Natural killer cell (primary cell): Measurements from ENCODE around the gene HPRT1. TPM values are rescaled to one million over a fixed set of nuclear protein-coding genes. Genes with fewer than 3 reads are reported as not detected.

ENCODE experiments used
- ATAC-seq, 3 donors: fragments of 150-1000 bp in 2 of 3; fragments of 200-7000 bp in 1 of 3; cut with Tn5 transposase; 1 replicate in 1 of 3; 2 replicates in 2 of 3; pipeline ENCODE4 v1.10.0; 2021; ENCODE audit warnings: mild to moderate bottlenecking in 2 of 3, moderate library complexity in 2 of 3
- DNase-seq, 2 donors: peaks; one replicate each; pipeline versions ENCODE4 v3.0.0 to v3.0.0-alpha.2; 2013 to 2021; ENCODE audit warnings: mixed read lengths in 1 of 2
- H3K27ac ChIP-seq: one replicate; pipeline ENCODE4 v1.5.1; 2013; ENCODE audit warnings: mild to moderate bottlenecking, low read length
- H3K27me3 ChIP-seq: one replicate; pipeline ENCODE4 v1.6.1; 2013; ENCODE audit warnings: low read length; ENCODE audit not compliant: control insufficient read depth, insufficient read depth
- H3K36me3 ChIP-seq: one replicate; pipeline ENCODE4 v1.6.1; 2013; ENCODE audit warnings: low read length; ENCODE audit not compliant: control insufficient read depth, insufficient read depth
- H3K4me1 ChIP-seq: one replicate; pipeline ENCODE4 v1.6.1; 2013; ENCODE audit warnings: low read length; ENCODE audit not compliant: control insufficient read depth, insufficient read depth
- H3K4me3 ChIP-seq: one replicate; pipeline ENCODE4 v1.5.1; 2013; ENCODE audit warnings: low read length
- H3K9me3 ChIP-seq: one replicate; pipeline ENCODE4 v1.6.1; 2013; ENCODE audit warnings: low read length; ENCODE audit not compliant: control insufficient read depth, insufficient read depth
- H3K27ac Mint-ChIP-seq, 2 donors: one replicate each; pipeline ENCODE4 v1.8.0; 2022; ENCODE audit warnings: mild to moderate bottlenecking in 2 of 2, mixed read lengths in 2 of 2, moderate library complexity in 1 of 2
- H3K27me3 Mint-ChIP-seq, 2 donors: one replicate each; pipeline ENCODE4 v1.8.0; 2022; ENCODE audit warnings: low read depth in 2 of 2, mixed read lengths in 2 of 2
- H3K36me3 Mint-ChIP-seq: one replicate; pipeline ENCODE4 v1.8.0; 2022; ENCODE audit warnings: mixed read lengths
- H3K4me1 Mint-ChIP-seq, 2 donors: one replicate each; pipeline ENCODE4 v1.8.0; 2022; ENCODE audit warnings: mixed read lengths in 2 of 2
- H3K4me3 Mint-ChIP-seq: one replicate; pipeline ENCODE4 v1.8.0; 2022; ENCODE audit warnings: mild to moderate bottlenecking, moderate library complexity, mixed read lengths
- H3K9me3 Mint-ChIP-seq, 2 donors: one replicate each; pipeline ENCODE4 v1.8.0; 2022; ENCODE audit warnings: mixed read lengths in 2 of 2
- CTCF ChIP-seq: fragments of 200-600 bp; IDR thresholded peaks from one replicate; pipeline ENCODE4 v1.8.0; 2022; ENCODE audit warnings: antibody characterized with exemption
- WGBS: methylation state at CpG from one replicate; pipeline ENCODE4 v1.1.7; 2013; ENCODE audit warnings: missing lambda C conversion rate; ENCODE audit not compliant: insufficient coverage; 5-methylcytosine and 5-hydroxymethylcytosine counted together
- intact Hi-C: fragments of 100-400 bp; cut with micrococcal nuclease; formaldehyde crosslinking; loops from one replicate; pipeline ENCODE4 v1.14.2; 2022
- total RNA-seq, 4 donors: library from RNA; stranded (reverse); fragments of 120-200 nt in 1 of 4; gene quantifications; one replicate each; pipeline versions ENCODE4 v1.2.3 to v1.2.4, GENCODE V29; 2013 to 2022

HPRT1 gene
- total RNA-seq, 3 donors from 2014 or later (not counting 1 experiment from before 2014, with no cell fraction given): 15.1 to 17.8 (median 17.7) TPM

- Mint-ChIP-seq H3K4me1 (no peaks in the 10 kb centered on the region), H3K9me3 (no peaks in the 10 kb centered on the region), H3K36me3 (no peaks in the 10 kb centered on the region), H3K4me3 (no peak overlapping the region), H3K27ac (no peak overlapping the region), H3K27me3 (no peaks in the 10 kb centered on the region)
- no peak for DNase-seq
- intact Hi-C loops: no loop called here
- no peaks in the 10 kb centered on the region for H3K4me1 ChIP-seq
- H3K9me3 ChIP-seq: no peaks in the 10 kb centered on the region
- no peaks in the 10 kb centered on the region for H3K36me3 ChIP-seq
- no peak overlapping the region for H3K4me3 ChIP-seq
- H3K27me3 ChIP-seq: no peaks in the 10 kb centered on the region
- ATAC-seq: no peak
- no peak overlapping the region for H3K27ac ChIP-seq
- TF ChIP-seq CTCF: no peak
Observed at GRCh38 chrX:134502686-134503085, 42.7 kb downstream of the HPRT1 start.

GRCh38 chrX:134512566-134512965 lies 52.6 kb downstream of the HPRT1 start:
- Histone ChIP-seq H3K4me3 (no peak overlapping the region), H3K36me3 (no peaks in the 10 kb centered on the region), H3K27ac (no peak overlapping the region), H3K27me3 (no peaks in the 10 kb centered on the region), H3K9me3 (no peaks in the 10 kb centered on the region), H3K4me1 (no peaks in the 10 kb centered on the region)
- intact Hi-C loops: no loop called here
- no peak overlapping the region for H3K27ac Mint-ChIP-seq
- H3K36me3 Mint-ChIP-seq: no peaks in the 10 kb centered on the region
- no peaks in the 10 kb centered on the region for H3K9me3 Mint-ChIP-seq
- no peak for DNase-seq
- no peaks in the 10 kb centered on the region for H3K4me1 Mint-ChIP-seq
- 98% methylated on average over 6 of the region's 9 CpGs for WGBS
- no peak overlapping the region for H3K4me3 Mint-ChIP-seq
- TF ChIP-seq CTCF: no peak
- no peak for ATAC-seq
- peaks cover 0 to 7% of the 10 kb centered on the region in 2 donors for H3K27me3 Mint-ChIP-seq

- Histone ChIP-seq H3K27me3 (no peaks in the 10 kb centered on the region), H3K4me3 (no peak overlapping the region), H3K4me1 (no peaks in the 10 kb centered on the region), H3K36me3 (no peaks in the 10 kb centered on the region), H3K27ac (no peak overlapping the region), H3K9me3 (no peaks in the 10 kb centered on the region)
- intact Hi-C loops: no loop called here
- ATAC-seq (no peak), DNase-seq (no peak)
- no peaks in the 10 kb centered on the region for H3K9me3 Mint-ChIP-seq
- TF ChIP-seq CTCF: no peak
- peaks cover 0 to 7% of the 10 kb centered on the region in 2 donors for H3K27me3 Mint-ChIP-seq
- H3K36me3 Mint-ChIP-seq: no peaks in the 10 kb centered on the region
- 100% methylated on average over 1 of the region's 3 CpGs for whole genome bisulfite sequencing
- H3K4me1 Mint-ChIP-seq: no peaks in the 10 kb centered on the region
- H3K4me3 Mint-ChIP-seq: no peak overlapping the region
- no peak overlapping the region for H3K27ac Mint-ChIP-seq
Observed at GRCh38 chrX:134513091-134513490, 53.1 kb downstream of the HPRT1 start.

- Histone ChIP-seq H3K27ac (no peak overlapping the region), H3K4me1 (no peaks in the 10 kb centered on the region), H3K36me3 (no peaks in the 10 kb centered on the region), H3K27me3 (no peaks in the 10 kb centered on the region), H3K4me3 (no peak overlapping the region), H3K9me3 (no peaks in the 10 kb centered on the region)
- DNase-seq (peak in 1 of 2 donors; percentile 19), ATAC-seq (peak in 1 of 3 donors; percentile 38)
- H3K36me3 Mint-ChIP-seq: no peaks in the 10 kb centered on the region
- WGBS: 85% methylated on average over 2 of the region's 3 CpGs
- H3K4me3 Mint-ChIP-seq: no peak overlapping the region
- no peak for TF ChIP-seq CTCF
- no peak overlapping the region for H3K27ac Mint-ChIP-seq
- no peaks in the 10 kb centered on the region for H3K27me3 Mint-ChIP-seq
- H3K4me1 Mint-ChIP-seq: peaks cover 8% of the 10 kb centered on the region in 2 donors
- no peaks in the 10 kb centered on the region for H3K9me3 Mint-ChIP-seq
- intact Hi-C loops: loop anchor here (2.0 kb wide), 1 partner anchor 262 kb away; no protein-coding TSS in a partner anchor
Observed at GRCh38 chrX:134520860-134521390, 61.0 kb downstream of the HPRT1 start.
